ENCODE measurements around the gene ACTR1B.
"Not testable (repeated sequence)": the region's sequence is repeated elsewhere in the genome, so short reads cannot be mapped to it uniquely, and the experiment has no call there.

The ACTR1B gene

GRCh38 chr2:97615746-97616145 lies 48.1 kb downstream of the ACTR1B start:
- DNase-seq (ENCODE audit: low read depth) = not testable (repeated sequence)

DNA sequence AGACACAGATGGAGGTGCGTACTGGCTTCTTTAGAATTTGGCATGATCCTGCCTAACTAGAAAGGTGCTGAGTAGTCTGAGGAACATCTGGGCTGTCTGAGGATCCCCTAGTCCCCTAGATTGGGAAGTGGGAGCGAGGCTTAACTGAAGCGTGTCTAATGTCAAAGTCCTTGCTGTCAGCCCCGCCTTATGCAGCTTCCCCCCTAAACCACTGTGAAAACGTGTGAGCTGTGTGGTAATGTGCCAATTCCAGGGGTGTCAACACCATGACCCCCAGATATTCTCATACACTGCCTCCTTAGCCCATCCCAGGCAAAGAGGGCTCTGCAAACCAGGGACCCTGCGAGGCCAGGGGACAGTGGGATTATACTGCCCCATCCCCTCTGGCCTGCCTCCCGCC lies 51.9 kb downstream of the ACTR1B start:
- DNase-seq (ENCODE audit: low read depth) = not testable (repeated sequence)

- not testable (repeated sequence) for DNase-seq (ENCODE audit: low read depth)
These were observed 55.1 kb downstream of the ACTR1B start for GRCh38 chr2:97608745-97609144.
